ENCODE data around the gene KCNG4. TPM values are rescaled to one million over a fixed set of nuclear protein-coding genes. Genes with fewer than 3 reads are reported as not detected.

Gene KCNG4
- total RNA-seq, 1 experiment from 2014 or later: not detected

- TF ChIP-seq SIN3A (IDR thresholded peaks at IDR 0.05; ENCODE audit: low read depth): no peak
- no peak for TF ChIP-seq SP1 (IDR thresholded peaks at IDR 0.05; ENCODE audit: low read depth)
- TF ChIP-seq RAD21 (IDR thresholded peaks at IDR 0.05; ENCODE audit: low read depth): no peak
These were observed 23.1 kb upstream of the KCNG4 start (continued) for GRCh38 chr16:84262939-84263338.

DNA sequence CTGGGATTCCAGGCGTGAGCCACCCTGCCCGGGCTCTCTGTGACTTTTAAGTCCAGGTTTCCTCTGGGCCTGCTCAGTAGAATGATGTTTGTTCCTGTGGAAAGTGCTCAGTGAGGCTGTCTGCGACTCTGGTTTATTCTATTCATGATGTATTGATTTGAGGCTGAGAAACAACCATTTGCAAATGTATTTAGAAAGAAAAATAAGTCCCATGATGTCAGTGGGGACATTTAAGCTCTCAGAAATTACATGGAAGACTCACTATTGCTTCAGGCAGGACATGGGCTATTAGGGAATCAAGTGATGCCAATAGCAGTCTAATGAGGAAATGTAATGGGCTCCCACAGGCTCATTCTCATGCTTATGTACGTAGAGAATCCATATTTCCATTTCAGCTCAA is 22.2 kb upstream of the KCNG4 start:
- TF ChIP-seq FOSL1 (IDR thresholded peaks at IDR 0.05; ENCODE audit: low read depth): no peak
- no peak for TF ChIP-seq ATF3 (IDR thresholded peaks at IDR 0.05)
- TF ChIP-seq, protein P1, sequence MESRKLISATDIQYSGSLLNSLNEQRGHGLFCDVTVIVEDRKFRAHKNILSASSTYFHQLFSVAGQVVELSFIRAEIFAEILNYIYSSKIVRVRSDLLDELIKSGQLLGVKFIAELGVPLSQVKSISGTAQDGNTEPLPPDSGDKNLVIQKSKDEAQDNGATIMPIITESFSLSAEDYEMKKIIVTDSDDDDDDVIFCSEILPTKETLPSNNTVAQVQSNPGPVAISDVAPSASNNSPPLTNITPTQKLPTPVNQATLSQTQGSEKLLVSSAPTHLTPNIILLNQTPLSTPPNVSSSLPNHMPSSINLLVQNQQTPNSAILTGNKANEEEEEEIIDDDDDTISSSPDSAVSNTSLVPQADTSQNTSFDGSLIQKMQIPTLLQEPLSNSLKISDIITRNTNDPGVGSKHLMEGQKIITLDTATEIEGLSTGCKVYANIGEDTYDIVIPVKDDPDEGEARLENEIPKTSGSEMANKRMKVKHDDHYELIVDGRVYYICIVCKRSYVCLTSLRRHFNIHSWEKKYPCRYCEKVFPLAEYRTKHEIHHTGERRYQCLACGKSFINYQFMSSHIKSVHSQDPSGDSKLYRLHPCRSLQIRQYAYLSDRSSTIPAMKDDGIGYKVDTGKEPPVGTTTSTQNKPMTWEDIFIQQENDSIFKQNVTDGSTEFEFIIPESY (IDR thresholded peaks at IDR 0.05; ENCODE audit: extremely low read depth, insufficient replicate concordance, low read length): no peak
- TF ChIP-seq YY1 (IDR thresholded peaks at IDR 0.05; ENCODE audit: extremely low read depth, insufficient replicate concordance, low read depth, low read length): no peak
- no peak for TF ChIP-seq JUND (IDR thresholded peaks at IDR 0.05)
- no peak for TF ChIP-seq EZH2phosphoT487 (IDR thresholded peaks at IDR 0.05; ENCODE audit: borderline replicate concordance)
- no peak for TF ChIP-seq MAX (IDR thresholded peaks at IDR 0.05)
- TF ChIP-seq CEBPB (IDR thresholded peaks at IDR 0.05; ENCODE audit: low read depth): no peak
- TF ChIP-seq SIN3A (IDR thresholded peaks at IDR 0.05; ENCODE audit: low read depth): no peak
- no peak for TF ChIP-seq TCF7L2 (IDR thresholded peaks at IDR 0.05; ENCODE audit: borderline replicate concordance, extremely low read depth, insufficient read depth, insufficient read length)
- TF ChIP-seq SP1 (IDR thresholded peaks at IDR 0.05; ENCODE audit: low read depth): no peak
- no peak for TF ChIP-seq EZH2 (IDR thresholded peaks at IDR 0.05)
- TF ChIP-seq ZNF274 (IDR thresholded peaks at IDR 0.05; ENCODE audit: low read depth, low read length): no peak
- TF ChIP-seq, protein P2, sequence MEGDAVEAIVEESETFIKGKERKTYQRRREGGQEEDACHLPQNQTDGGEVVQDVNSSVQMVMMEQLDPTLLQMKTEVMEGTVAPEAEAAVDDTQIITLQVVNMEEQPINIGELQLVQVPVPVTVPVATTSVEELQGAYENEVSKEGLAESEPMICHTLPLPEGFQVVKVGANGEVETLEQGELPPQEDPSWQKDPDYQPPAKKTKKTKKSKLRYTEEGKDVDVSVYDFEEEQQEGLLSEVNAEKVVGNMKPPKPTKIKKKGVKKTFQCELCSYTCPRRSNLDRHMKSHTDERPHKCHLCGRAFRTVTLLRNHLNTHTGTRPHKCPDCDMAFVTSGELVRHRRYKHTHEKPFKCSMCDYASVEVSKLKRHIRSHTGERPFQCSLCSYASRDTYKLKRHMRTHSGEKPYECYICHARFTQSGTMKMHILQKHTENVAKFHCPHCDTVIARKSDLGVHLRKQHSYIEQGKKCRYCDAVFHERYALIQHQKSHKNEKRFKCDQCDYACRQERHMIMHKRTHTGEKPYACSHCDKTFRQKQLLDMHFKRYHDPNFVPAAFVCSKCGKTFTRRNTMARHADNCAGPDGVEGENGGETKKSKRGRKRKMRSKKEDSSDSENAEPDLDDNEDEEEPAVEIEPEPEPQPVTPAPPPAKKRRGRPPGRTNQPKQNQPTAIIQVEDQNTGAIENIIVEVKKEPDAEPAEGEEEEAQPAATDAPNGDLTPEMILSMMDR (IDR thresholded peaks at IDR 0.05 in 2 of 3, conservative IDR thresholded peaks at IDR 0.05 in 1 of 3; ENCODE audit: borderline replicate concordance in 1 of 3, insufficient read depth in 1 of 3, low read depth in 2 of 3, low read length in 2 of 3): no peak
- TF ChIP-seq CBX3 (IDR thresholded peaks at IDR 0.05; ENCODE audit: low read depth): no peak
- TF ChIP-seq EGR1 (IDR thresholded peaks at IDR 0.05; ENCODE audit: low read depth): no peak
- no peak for TF ChIP-seq POLR2AphosphoS5 (IDR thresholded peaks at IDR 0.05; ENCODE audit: low read depth, low read length)
- no peak for TF ChIP-seq RAD21 (IDR thresholded peaks at IDR 0.05; ENCODE audit: low read depth)
- Histone ChIP-seq H3K4me3 (replicated peaks in 1 of 2; ENCODE audit: low read depth in 1 of 2, low read length in 2 of 2) (no peak overlapping the region), H3K9ac (ENCODE audit: low read length) (no peak overlapping the region), H3K9me2 (ENCODE audit: insufficient read depth) (no peaks in the 10 kb centered on the region), H3K27me3 (ENCODE audit: insufficient read depth, low read length) (no peaks in the 10 kb centered on the region), H3K79me2 (ENCODE audit: insufficient read depth, low read length) (no peaks in the 10 kb centered on the region), H3K9me3 (ENCODE audit: control insufficient read depth in 1 of 2, insufficient read depth in 1 of 2, low read depth in 1 of 2, low read length in 2 of 2) (no peaks in the 10 kb centered on the region), H3K27ac (ENCODE audit: low read depth, low read length) (no peak overlapping the region), H2AFZ (ENCODE audit: low read depth, low read length, poor library complexity, severe bottlenecking) (no peak overlapping the region), H4K20me1 (ENCODE audit: insufficient read depth) (no peaks in the 10 kb centered on the region), H3K4me2 (ENCODE audit: low read length) (no peak overlapping the region), H3K36me3 (ENCODE audit: control insufficient read depth in 1 of 2, insufficient read depth in 2 of 2, low read length in 2 of 2) (no peaks in the 10 kb centered on the region), H3K4me1 (ENCODE audit: control insufficient read depth in 1 of 2, insufficient read depth in 2 of 2, low read length in 2 of 2) (peaks cover 0 to 5% of the 10 kb centered on the region in 2 experiments; a peak in 2 of 4 replicates)
- BruUV-seq (replicated peaks): no TSS peak
- RAD21 ChIA-PET (ENCODE audit: low non-redundant PET in 1 of 2, low total read pairs in 2 of 2, uncharacterized antibody in 2 of 2, unreplicated experiment in 2 of 2): no interaction called here
- DNase-seq (ENCODE audit: low read depth, low spot score) (no peak), ATAC-seq (no peak)
- intact Hi-C loops (cut with micrococcal nuclease): no loop called here
- POLR2A ChIA-PET: no interaction called here
- CTCF ChIA-PET: no interaction called here

Data from HCT116 (cell line).